HG03432 (cell line): ENCODE data around the gene SCEL.
"Not testable (repeated sequence)": the region's sequence is repeated elsewhere in the genome, so short reads cannot be mapped to it uniquely, and the experiment has no call there.

Source experiments
- ATAC-seq: cut with Tn5 transposase; IDR thresholded peaks from one replicate; pipeline ENCODE4 v1.9.1; 2021; ENCODE audit warnings: mild to moderate bottlenecking, moderate library complexity; ENCODE audit not compliant: unreplicated experiment

Gene SCEL

GRCh38 chr13:77535448-77535847 lies at the start of gene SCEL:
Gene SCEL (plus strand): TSS chr13:77535706. CDS start chr13:77555876, 20,170 bp downstream.
- ATAC-seq = no peak

DNA sequence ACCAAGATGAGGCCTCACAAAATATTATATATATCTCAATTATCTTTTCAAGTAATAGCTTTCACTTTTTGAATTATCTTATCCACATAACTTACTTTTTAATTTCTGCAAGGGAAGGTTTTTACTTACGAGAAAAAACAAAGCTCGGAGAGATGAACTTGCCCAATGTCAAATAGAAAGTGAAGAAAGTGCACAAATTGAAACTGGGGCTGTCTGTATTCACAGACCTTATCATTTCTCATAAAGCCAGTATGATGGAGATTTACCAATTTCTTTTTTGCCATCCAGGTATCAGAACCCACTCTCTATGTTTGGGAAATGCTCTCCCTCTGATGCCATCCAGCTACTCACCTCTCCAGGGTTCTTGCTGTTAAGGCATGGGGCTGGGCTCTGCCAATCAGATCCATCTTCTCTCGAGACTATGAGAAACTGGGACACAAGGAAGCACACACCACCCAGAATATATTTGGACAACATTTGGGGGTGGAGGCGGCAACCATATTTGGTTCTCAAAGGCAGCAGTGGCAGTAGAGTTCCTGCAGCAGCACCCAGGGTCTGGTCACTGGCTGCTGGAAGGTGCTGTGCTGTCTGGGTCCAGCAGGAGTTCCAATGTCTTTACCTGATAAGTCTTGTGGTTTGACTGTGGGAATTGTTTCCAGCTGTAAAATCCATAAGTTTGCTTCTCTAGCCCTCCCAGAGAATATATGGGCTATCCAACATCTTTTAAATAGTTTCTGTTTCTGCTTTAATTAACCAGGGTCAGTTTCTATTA lies 45.8 kb upstream of the SCEL start:
- ATAC-seq = peak; percentile 44

GRCh38 chr13:77492982-77493381 lies 42.5 kb upstream of the SCEL start:
- ATAC-seq = peak; percentile 72

DNA sequence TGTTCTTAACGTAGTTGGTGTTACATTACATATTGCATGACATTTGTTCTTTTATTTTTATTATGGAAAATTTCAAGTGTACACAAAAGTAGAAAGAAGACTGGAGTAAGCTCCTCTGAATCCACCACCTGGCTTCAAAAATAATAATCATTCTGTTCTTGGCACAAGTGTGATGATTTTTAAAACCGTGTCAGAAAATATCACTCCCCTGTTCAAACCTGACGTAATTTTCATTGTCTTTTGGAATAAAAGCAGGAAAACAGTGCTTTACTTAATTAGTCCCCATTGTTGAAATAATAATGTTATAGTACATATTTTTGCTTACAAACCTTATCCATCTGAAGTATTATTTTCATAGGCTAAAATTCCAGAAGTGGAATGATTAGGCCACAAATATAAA lies 41.3 kb upstream of the SCEL start:
- no peak for ATAC-seq

DNA sequence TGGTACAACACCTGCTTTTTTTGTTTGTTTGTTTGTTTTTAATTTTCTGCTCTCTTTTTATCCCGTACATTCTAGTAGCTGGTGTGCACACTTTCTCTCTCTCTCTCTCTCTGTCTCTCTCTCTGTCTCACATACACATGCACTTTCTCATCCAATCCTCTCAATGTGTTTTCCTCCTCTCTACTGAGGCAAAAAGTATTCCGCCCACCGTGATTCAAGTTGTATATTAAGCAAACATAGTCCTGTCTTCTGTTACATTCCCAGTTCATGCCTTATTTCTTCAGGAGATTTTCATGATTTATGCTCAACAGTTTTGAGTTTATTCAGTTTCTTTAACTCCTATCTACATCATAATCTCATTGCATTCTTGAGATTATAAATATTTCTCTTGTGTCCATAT lies 38.2 kb upstream of the SCEL start:
- no peak for ATAC-seq

DNA sequence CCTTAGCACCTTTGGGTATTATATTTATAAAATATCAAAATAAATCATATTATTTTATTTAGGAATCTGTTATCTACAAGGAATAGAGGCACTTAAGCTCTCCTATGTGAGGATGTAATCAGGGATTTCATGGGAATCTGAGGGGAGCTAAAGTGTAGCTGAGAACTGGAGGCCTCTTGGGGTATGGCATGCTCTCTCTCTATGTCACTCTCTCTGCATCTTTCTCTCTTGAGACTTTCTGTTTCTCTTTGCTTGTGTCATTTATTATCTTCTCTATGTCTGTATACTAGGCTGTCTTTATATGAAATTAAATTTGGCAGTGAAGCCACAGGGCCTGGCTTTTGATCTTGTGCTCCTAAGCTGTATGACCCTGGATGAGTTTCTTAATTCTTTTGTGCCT lies 37.7 kb upstream of the SCEL start:
- ATAC-seq = no peak

- ATAC-seq = peak; percentile 93
These were observed 33.3 kb upstream of the SCEL start for GRCh38 chr13:77502104-77502720.

GRCh38 chr13:77503398-77503797 lies 32.1 kb upstream of the SCEL start:
- peak; percentile 29 for ATAC-seq

DNA sequence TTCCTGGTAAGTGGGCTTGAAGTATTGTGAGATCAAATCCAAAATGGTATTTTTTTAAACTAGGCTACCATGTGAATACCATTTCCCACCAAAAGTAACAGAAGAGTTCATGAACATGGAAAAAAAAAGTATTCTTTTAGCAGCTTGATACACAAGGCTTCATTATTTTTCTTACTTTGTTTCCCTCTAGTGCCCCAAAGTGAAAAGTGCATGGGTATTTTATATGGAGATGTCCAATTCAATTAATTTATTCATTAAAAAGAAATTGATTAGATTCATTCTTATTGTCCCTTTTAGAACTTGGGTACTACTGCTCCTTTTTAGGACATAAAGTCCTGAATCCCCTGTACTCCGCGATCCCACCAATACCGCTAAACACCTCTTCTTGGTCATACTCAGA lies 28.6 kb upstream of the SCEL start:
- no peak for ATAC-seq

DNA sequence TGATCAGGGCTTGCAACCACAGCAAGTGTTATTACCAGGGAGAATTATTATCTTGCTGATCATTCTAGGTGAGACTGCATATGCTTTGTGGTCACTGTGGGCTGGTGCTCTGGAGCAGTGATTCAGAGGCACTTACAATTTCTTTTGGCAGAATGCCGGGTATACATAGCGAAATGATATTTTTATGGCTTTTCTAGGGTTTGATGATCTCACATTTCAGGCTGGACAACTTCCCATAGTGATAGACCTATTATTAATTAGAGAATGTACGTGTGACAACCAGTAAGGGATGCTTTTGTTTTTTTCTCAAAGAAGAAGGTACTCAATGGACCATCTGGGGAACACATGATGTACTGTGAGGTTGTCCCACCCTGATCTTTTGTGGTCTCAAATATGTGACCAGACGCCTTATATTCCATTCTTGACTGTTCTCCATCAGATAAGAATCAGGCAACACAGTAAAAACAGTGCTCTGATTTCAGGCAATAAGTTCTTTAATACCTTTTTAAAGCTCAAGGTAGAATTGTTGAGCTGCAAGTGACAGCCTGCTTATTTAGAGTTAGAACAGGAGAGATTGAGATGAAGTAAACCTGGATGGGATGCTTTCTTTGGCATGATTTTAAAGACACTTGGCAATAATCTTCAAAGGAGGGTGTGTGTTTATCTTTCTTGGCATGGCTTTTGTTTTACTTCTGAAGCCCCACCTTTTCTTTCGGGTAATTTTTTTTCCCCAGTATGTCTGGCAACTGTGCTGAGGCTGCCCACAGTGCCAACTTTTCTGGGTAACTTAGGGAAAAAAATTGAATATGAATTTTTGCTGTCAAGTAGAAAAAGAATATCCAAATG lies 27.4 kb upstream of the SCEL start:
- no peak for ATAC-seq

DNA sequence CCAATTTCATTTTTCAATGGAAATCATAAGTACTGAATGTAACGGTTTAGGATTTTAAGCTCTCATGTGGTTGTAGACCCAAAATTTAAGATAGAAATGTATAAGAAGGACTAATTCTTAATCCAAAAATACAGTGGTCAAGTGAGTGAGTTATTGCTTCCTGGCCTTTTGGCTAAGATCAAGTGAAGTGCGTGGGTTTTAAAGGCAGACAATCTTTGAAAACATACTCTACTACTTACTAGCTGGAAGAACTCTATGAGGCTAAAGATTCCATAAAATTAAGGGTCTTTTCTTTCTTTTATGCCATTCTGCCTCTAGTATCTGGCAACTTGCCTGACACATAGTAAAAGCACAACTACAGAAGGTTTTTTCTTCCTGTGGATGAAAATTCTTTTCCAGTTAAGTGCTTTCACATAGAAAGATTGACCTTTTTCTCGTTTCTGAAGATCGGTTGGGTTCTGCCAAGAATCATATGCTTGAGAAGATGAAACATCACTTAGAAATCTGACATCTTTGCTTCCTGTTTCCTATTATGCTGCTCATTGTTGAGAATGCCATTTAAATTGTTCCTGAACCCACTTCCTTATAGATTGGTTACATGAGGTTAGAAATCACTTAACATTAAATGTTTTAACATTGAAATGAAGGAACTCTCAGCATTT lies 26.4 kb upstream of the SCEL start:
- ATAC-seq = no peak

DNA sequence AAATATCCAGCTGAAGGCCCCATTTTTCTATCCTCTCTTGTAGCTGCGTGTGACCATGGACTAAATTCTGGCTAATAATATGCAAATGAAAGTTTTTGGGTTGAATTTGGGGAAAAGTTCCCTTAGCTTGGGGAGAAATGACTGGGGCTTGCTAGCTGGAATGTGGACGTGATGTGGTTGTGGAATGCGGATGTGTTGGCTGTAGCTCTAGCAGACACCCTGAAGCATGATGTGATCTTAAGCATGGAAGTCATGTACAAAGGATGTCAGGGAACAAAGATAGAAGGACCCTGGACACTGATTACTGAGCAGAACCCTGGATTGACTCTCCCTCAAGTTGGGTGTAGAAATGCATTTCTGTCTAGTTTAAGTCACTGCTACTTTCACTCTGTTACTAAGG lies 25.4 kb upstream of the SCEL start:
- ATAC-seq = no peak

GRCh38 chr13:77511552-77511951 lies 24.0 kb upstream of the SCEL start:
- no peak for ATAC-seq

DNA sequence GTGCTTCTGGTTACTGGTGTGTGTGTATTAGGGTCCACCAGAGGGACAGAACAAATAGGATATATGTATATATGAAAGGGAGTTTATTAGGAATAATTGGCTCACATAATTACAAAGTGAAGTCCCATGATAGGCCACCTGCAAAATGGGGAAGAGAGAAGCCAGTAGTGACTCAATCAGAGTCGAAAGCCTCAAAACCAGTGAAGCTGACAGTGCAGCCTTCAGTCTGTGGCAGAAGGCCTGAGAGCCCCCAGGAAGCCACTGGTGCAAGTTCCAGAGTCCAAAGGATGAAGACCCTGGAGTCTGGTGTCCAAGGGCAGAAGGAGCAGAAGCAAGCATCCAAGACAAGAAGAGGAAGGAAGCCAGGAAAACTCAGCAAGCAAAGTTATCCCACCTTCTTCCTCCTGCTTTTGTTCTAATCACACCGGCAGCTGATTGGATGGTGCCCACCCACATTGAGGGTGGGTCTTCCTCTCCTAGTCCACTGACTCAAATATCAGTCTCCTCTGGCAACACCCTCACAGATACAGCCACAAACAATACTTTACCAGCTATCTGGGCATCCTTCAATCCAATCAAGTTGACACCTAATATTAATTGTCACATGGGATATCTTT lies 21.7 kb upstream of the SCEL start:
- peak; percentile 83 for ATAC-seq

DNA sequence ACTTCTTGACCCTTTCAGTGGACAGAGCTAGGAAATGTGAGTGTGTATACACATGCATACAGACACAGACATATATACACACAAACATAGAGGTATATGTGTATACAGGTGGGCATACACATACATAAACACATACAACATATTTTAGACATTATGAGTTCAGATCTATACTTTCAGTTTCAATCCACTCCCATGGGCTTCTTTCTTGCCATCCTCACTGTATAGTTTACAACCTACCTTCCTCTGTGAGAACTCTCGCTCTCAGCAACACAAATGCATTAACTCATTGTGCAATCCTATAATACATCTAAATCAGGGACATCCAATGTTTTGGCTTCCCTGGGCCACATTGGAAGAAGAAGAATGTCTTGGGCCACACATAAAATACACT lies 21.2 kb upstream of the SCEL start:
- peak; percentile 87 for ATAC-seq

DNA sequence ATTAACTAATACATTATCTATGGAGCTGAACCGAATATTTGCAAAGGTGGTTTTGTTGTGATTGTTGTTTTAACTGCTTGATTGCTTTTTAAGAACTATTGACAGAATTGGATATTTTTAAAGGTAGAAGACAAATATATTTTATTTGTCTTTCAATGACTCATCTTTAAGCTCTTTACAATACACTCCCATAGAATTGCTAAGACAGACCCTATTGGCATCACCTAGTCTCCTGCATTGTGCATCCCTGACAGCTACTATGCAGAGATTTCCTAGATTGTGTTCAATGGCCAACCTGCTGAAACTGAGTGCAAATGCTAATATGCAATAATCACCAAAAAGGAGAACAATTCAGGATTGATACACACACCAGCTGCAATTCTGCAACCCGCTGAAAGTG lies 19.7 kb upstream of the SCEL start:
- ATAC-seq = no peak

DNA sequence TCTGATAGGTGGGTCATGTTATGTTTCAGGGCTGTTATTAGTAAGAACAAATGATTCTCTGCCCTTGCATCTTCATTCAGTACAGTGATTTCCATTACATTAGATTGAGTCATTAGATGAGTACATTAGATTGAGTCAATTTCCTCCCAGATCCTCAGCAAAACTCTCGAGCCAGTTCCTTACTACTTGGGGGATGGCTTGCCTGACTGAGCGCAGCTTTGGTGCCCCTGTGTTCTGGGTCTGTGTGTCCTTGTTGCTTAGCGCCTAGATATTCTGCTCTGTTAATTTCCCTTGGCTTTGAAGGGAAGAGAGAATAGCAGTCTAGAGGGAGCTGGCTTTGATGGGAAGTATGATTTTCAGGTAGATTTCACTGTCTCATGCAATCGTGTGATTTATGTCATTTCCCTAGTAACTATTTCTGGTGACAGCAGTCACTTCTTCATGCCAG lies 19.1 kb upstream of the SCEL start:
- ATAC-seq = no peak

DNA sequence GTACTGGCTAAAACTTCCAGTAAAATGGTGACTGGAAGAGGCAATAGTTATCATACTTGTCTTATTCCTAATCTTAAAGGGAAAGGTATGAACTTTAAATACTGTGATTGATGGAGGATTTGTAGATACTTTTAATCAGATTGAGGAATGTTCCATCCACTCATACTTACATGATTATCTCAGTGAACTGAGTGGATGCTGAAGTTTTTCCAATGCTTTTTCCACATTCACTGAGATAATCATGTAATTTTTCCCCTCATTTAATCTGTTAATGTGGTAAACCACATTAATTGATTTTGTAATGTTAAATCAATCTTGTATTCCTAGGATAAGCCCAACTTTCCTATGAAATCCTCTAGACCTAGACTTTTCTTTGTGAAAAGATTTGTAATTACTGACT lies 17.2 kb upstream of the SCEL start:
- ATAC-seq = no peak

DNA sequence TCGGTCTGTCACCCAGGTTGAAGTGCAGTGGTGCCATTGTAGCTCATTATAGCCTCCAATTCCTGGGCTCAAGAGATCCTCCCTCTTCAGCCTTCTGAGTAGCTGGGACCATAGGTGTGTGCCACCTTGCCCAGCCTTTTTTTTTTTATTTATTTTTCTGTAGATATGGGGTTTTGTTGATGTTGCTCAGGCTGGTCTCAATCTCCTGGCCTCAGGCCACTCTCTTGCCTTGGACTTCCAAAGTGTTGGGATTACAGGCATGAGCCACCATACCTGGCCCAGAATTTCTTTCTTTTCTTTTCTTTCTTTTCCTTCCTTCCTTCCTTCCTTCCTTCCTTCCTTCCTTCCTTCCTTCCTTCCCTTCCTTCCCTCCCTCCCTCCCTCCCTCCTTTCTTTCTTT lies 16.1 kb upstream of the SCEL start:
- ATAC-seq = not testable (repeated sequence)

GRCh38 chr13:77519808-77520207 lies 15.7 kb upstream of the SCEL start:
- no peak for ATAC-seq

GRCh38 chr13:77521194-77521593 lies 14.3 kb upstream of the SCEL start:
- ATAC-seq = no peak
